GM19328 (cell line): Measurements from ENCODE around the gene RB1.
"Not testable (repeated sequence)": the region's sequence is repeated elsewhere in the genome, so short reads cannot be mapped to it uniquely, and the experiment has no call there.

ENCODE experiments used
- ATAC-seq: cut with Tn5 transposase; IDR thresholded peaks from one replicate; pipeline ENCODE4 v1.9.1; 2021; ENCODE audit warnings: mild to moderate bottlenecking, moderate library complexity; ENCODE audit not compliant: unreplicated experiment

RB1 gene

DNA sequence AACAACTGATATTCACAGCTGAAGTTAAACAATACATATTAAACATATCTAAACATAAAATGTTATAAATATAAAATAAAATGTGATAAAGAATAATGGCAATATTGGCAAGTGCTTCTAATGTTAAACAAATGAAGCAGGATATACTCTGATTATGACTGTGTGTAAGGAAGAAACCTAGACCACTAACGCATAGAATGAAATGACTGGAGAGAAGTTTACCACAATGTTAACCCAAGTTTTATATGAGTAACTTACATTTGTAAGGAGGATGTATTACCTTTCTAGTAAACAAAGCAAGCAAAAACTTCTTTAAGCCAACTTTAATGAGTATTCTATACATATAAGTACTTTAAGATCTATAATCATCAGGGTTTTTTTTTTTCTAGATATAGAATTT lies 43.0 kb downstream of the RB1 start:
- ATAC-seq = no peak

DNA sequence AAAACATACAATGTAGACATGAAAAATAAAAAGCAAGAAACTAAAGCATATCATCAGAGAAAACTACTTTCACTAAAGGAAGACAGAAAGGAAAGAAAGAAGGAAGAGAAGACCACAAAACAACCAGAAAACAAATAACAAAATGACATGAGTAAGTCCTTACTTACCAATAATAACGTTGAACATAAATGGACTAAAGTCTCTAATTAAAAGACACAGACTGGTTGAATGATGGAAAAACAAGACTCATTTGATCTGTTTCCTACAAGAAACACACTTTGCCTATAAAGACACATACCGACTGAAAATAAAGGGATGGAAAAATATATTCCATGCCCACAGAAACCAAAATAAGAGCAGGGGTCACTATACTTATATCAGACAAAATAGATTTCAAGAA lies 46.0 kb downstream of the RB1 start:
- ATAC-seq = no peak

DNA sequence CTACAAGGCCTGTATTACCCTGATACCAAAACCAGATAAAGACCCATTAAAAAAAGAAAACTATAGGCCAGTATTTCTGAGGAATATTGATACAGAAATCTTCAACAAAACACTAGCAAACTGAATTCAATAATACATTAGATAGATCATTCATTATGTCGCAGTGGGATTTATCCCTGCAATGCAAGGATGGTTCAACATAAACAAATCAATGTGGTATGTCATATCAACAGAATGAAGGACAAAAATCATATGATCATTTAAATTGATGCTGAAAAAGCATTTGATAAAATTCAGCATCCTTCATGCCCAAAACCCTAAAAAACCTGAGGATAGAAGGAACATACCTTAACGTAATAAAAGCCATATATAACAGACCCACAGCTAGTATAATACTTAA lies 50.0 kb downstream of the RB1 start:
- ATAC-seq = no peak

DNA sequence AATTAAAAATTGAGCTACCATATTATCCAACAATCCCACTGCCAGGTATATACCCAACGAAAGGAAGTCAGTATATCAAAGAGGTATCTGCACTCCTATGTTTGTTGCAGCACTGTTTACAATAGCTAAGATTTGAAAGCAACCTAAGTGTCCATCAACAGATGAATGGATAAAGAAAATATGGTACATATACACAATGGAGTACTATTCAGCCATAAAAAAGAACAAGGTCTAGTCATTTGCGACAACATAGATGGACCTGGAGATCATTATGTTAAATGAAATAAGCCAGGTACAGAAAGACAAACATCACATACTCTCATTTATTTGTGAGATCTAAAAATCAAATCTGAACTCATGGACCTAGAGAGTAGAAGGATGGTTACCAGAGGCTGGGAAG lies 52.0 kb downstream of the RB1 start:
- not testable (repeated sequence) for ATAC-seq

DNA sequence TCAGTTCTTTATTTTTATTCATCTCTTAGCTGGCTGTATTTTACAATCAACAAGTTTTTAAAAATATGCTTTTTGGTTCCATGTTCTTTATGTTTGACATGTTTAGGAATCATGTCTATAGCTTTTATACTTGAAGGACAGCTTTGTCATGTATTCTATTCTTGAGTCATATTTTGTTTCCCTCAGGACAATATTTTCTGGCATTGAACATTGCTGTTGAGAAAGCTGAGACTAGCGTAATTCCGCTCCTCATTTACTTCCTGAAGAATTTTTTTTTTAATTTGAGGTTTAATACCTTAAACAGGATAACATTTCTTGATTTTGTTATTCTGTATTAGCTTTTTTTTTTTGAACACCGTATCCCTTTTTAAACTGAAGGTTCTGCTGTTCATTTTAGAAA lies 53.2 kb downstream of the RB1 start:
- no peak for ATAC-seq

DNA sequence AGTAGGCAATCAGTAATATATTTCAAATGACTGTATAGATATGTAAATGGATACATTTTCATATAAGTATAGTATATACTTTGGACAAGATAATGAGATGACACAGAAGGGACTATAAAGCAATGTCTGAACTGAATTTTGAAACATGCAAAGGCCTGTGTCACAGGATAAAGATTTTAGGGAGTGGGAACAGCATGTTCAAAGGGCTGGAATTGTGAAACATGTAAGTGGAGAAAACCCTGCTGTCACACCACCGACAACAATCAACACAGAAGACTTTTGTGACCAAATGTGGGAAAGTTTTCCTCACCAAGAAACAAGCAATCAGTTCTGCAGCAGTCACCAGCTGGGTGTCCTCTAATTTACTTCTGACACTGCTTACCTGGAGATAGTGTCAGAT lies 66.4 kb downstream of the RB1 start:
- no peak for ATAC-seq

DNA sequence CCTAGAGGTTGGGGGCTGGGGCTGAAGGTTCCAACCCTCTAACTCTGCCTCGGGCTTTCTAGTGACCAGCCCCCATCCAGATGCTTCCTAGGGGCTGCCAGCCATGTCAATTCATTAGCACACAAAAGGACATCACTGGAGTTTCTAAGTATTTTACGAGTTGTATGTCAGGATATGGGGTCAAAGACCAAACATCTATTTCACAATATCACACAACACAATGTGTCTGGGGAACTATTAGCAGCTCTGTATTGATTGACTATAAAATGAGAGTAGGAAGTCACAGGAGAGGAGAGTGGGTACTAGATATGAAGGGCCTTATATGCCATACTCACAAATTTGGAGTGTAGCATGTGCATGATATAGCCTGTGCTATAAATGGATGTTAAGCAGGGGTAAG lies 67.3 kb downstream of the RB1 start:
- no peak for ATAC-seq

DNA sequence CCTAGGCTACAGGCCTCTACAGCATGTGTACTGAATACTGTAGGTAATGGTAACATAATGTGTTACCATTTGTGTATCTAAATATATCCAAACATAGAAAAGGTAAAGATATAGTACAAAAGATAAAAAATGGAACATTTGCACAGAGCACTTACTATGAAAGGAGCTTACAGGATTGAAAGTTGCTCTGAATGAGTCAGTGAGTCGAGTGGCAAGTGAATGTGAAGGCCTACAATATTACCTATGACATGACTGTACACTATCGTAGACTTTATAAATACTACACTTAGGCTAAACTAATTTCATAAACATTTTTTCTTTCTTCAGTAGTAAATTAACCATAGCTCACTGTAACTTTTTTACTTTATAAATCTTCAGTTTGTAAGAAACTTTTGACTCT lies 74.3 kb downstream of the RB1 start:
- no peak for ATAC-seq

DNA sequence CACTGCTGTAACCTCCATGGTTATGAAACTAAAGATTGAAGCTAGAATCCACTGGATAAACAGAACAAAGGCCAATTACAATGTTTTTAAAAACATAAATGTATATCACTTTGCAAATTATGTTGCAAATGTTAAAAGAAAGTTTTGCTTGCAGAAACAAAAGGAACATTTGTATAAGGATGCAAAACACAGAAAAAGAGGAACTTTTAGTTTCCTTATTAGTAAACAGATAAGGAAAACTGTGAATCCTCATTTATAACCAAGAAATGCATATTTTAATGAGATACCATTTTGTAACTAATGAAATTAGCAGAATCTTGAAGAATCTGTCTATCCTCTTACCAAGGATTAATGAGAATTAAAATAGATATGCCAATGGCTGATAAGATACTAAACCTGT lies 77.0 kb downstream of the RB1 start:
- ATAC-seq = no peak

DNA sequence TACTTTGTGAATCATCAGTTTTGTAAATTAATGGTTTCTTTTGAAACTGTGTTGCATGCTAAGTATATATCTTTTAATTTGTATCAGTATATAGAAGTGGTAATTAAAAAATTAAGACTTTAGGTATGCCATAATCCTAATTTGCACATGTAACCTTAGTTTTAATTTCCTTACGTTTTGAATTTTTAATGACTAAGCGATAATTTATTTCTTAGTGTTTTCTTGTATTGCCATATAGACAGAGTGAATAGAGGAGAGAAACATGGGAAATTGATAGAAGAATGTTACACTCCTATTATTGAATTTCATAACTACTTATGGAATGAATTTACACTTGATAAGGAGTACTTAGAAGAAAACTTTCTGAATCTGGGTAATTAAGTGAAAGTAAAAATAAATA lies 79.8 kb downstream of the RB1 start:
- no peak for ATAC-seq

DNA sequence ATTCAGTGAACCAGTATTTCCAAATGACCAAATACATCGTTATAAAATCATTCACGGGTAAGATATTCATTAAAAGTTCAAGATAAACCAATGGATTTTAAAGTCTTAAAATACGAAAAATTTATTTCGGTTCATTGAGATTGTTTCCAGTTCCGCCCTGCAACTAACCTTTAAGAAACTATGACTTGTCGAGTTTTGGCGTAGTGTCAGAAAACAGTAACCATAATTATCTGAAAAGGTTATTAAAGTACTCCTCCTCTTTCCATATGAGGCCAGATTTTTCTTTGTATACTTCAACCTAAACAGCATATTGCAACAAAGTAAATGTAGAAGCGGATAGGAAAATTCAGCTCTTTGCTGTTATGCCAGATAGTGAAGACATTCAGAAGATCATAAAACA lies 83.3 kb downstream of the RB1 start:
- ATAC-seq = no peak

DNA sequence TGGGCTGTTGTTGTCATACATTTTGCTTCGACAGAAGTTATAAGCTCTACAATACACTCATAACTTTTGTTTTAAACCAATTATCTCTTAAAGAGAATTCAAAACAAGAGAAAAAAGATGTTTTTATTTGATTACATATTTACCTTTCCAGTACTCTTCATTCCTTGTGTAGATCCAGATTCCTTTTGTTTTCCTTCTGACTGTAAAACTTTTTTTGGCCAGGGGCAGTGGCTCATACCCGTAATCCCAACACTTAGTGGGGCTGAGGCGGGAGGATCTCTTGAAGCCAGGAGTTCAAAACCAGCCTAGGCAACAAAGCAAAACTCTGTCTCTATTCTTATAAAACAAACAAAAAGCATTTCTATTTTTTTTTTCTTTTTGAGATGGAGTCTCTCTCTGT lies 87.7 kb downstream of the RB1 start:
- no peak for ATAC-seq

DNA sequence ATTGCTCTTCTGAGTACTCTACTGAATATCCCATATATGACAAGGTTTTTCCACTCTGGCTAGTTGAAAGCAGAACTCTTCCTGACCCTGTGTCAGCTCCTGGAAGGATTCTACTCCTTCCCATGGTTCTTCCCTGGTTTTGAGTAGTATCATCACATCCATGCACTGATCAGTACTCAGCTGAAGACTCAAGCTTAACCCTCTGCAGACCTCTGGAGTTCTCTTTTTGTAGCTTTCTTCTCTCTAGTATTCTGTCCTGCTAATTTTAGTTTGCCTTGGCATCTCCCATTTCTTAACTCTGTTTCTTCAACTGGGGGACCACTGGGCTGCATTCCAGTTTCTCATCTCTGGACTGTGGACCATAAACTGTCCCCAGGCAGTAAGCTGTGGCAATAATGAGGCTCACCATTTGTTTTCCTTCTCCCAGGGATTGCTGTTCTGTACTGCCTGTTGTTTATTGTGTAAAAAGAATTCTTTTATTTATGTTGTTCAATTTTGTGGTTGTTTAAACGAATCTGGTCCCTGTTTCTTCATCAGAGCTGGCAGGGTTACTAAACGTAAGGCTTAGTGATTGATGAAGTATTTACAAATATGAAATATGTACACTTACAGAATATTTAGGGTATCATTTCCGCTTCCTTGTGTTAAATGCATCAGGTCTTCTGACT lies 89.6 kb downstream of the RB1 start:
- ATAC-seq = no peak

DNA sequence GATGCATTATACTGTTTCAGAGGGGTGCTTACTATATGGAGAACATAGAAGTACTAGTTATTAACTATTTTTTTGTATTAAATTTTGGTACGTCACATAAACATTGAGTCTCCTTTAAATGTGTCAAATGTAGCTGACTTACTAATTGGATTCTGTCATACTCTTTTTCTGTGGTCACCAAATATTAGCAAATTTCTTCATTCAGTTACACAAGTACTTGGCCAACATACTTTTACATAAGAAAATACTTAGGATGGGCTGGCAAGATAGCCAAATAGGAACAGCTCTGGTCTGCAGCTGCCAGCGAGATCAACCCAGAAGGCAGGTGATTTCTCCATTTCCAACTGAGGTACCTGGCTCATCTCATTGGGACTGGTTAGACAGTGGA lies 90.1 kb downstream of the RB1 start:
- ATAC-seq = no peak

DNA sequence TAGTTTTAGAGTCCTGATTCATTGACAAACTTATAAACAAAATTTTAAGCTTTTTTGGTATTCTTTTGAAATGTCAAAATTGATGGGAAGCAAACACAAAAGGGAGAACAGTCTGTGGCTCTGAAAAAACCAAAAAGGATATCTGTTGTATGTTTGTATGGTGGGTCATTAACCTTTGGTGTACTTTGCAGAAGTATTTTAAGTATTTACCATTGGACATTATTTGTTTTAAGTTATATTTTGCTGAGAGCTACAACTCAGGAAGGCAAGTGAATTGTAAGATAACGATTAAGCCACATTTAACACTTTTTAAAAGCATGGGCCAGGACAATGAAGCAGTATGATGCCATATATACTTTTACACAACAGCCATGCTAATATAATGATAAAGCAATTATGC lies 94.2 kb downstream of the RB1 start:
- ATAC-seq = no peak

DNA sequence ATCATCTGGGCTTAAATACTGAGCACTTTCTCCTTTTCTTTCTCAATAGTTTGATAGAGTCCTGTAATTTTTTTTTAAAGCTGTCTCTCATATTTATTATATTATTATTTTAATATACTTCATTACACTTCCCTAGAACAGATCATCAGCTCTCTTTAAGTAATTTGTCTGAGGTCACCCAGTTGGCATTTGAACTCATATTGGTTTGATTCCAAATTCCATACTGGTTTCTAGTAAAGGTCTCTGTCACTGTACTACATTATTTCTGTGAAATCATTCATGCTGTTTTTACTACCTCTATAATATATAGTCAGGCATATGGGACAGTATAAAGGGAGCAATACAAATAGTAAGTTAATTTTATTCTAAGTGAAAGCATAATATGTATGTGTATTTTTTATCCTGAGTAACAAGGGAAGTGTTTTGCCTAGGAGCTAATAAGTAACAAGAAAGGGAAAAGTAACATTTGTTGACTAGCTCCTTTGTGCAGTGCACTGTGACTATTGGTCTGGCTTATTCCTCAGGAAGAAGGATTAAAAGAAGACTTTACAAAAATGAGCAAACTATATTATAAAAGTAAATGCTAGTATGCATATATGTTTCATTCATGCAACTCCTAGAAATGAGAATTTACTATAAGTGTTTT lies 95.0 kb downstream of the RB1 start:
- no peak for ATAC-seq

DNA sequence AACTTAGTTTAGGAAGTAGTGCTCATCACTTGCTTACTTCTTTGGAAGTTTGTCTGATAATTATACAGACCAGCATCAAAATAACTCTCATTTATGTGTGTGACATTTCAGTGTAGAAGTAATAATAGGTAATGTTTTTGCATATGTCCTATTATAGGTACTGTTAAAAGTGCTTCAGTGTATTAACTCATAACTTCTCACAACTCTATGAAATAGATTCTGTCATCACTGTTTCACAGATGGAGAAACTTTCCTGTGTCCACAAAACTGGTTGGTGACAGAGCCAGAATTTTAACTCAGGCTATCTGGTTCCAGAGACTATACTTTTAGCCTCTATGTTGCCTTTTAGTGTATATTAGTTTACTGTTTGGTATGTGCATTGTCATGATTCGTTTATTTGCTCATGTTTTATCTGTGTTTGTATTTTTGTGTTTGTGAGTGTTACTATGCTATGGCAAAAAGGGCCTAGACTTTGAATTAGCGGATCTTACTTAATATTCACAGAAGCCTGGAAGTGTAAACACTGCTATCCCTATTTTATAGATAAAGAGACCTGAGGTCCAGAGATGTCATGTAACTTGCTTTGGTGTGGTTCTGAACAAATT lies 96.6 kb downstream of the RB1 start:
- no peak for ATAC-seq

DNA sequence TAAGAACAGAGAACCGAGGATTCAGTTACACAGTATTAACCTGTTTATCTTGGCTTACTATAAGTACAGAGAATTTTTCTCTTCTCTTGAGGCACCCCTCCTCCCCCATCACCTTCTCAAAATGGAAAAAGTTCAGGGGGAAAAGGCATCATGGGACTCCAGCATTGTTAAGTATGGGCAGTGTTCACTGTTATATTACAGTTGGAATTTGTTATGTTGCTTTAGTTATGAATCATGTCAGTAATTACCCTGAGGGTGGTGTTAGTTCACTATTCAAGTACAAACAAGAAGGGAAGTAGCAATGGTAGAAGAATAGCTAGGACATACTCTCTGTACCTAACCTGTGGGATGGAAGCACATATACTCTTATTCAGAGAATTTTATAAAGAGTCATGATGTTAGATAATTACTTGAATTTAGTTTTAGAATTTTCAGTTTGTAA lies 97.3 kb downstream of the RB1 start:
- ATAC-seq = peak; percentile 62

DNA sequence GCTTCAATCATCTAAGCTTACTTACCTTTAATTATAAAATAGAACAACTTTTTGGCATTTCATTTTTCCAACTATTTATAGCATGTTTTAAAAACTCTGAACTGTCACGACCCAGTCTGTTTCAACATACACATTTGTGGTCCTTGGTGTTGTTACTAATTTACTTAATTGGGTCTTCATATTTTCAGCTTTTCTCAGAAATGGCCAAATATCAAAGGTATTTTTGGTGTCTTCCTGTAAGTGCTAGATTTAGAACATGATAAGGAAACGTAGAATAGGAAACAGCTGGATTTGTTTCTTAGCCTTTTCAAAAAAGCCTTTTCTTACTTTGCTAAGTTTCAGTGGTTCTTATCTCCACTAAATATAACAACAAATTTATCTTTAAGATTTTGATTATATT lies 97.9 kb downstream of the RB1 start:
- no peak for ATAC-seq

DNA sequence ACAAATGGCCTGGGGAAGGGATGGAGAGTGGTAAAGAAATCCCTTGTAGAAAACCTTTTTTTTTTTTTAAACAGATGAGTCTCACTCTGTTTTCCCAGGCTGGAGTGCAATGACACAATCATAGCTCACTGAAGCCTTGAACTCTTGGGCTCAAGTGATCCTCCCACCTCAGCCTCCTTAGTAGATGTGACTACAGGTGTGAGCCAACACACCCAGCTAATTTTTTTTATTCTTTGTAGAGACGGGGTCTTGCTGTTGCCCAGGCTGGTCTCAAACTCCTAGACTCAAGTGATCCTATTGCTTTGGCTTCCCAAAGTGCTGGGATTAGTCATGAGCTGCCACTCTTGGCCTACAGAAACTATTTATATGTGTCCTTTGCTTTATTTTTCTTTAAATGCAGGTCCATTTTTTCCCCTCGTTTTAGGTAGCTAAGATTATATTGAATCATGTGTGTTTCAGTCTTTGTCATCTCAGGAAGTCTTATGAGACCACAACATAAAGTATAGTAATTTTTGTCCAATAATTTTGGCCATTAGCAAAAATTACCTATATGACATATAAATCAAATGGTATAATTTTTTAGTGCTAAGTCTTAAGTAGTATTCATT lies 98.9 kb downstream of the RB1 start:
- ATAC-seq = no peak

DNA sequence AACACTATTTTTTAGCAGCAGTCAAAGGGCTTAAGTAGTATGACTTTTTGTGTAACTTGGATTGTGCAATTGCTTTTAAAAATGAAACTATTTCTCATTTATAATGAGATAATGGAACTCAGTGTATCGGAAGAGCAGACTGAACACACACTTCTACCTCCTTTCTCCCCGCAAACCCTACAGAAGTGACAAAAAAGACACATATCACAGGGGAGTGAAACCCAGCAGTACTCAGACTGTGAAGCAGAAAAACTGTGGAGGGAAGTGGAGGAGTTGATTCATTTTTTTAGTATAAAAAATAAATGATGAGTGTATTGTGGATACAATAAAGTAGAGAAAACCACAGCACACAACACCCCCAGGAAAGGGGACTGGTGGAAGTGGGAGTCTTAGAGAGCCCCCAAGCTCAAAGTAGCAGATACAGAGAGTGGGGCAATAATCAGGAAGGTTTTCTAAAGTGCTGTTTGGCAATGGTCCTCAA lies 99.6 kb downstream of the RB1 start:
- no peak for ATAC-seq

DNA sequence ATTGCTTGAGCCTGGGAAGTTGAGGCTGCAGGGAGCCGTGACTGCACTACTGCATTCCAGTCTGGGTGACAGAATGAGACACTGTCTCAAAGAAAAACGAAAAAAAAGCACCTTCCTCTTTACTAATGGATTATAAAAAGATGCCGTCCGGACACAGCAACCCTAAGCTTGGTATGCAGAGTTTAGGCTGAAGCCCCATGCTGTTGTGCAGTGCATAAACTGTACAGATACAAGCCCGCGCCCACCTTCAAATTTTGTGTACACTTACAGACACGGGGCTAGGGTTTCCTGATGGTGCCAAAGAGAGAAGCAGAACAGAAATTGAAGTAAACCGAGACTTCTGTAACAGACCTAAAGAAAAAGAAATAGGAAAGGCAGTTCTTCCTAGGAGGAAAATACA lies 100.4 kb downstream of the RB1 start:
- no peak for ATAC-seq
